ENCODE measurements around the gene GRPEL1.
"Not testable (repeated sequence)": the region's sequence is repeated elsewhere in the genome, so short reads cannot be mapped to it uniquely, and the experiment has no call there.

Gene GRPEL1

DNA sequence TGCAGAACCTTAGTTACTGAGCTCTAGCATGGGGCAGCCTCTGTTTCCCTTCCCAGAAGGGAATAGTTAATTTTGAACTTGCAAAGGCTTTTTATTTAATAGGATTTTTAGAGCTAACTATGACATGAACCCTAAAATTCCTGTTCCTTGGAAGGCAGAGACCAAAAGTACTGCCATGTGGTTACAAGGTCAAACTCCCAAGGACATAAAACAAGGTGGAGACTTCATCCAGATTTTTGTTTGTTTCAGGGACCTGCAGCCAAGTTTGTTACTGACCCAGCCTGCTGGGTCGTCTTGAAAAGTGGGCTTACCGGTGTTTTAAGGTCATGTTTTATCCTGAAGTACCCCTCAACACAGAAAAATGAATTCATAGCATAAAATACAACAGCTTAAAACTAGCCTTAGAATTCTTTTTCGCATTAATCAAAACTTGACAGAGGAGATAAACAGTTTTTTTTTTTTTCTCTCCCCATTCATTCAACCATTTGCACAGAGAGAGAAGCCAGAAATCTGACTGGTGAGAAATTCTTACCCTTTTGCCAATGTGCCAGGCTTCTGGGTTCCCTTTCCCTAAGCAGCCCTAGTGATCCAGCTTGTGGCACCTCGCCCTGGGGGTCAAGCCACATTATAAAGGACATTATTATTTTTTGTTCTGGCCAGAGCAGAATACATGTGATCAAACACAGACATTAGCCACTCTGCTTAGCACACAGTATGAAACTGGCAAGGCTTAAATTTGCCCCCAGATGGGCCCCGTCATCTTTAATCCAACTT lies 21.5 kb upstream of the GRPEL1 start:
- DNase-seq, result no peak

- no peak for DNase-seq
These were observed 19.2 kb upstream of the GRPEL1 start for GRCh38 chr4:7087036-7087435.

- DNase-seq, result no peak
These were observed 18.5 kb upstream of the GRPEL1 start for GRCh38 chr4:7086384-7086783.

GRCh38 chr4:7084564-7084961 lies 16.7 kb upstream of the GRPEL1 start:
- not testable (repeated sequence) for DNase-seq

- no peak for DNase-seq
These were observed 16.0 kb upstream of the GRPEL1 start for GRCh38 chr4:7083597-7084563.

DNA sequence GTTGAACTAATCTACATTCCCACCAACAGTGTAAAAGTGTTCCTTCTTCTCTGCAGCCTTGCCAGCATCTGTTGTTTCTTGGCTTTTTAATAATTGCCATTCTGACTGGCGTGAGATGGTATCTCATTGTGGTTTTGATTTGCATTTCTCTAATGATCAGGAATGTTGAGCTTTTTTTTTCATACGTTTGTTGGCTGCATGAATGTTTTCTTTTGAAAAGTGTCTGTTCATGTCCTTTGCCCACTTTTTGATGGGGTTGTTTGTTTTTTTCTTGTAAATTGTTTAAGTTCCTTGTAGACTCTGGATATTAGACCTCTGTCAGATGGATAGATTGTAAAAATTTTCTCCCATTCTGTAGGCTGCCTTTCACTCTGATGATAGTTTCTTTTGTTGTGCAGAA lies 12.0 kb upstream of the GRPEL1 start:
- DNase-seq, result not testable (repeated sequence)

DNA sequence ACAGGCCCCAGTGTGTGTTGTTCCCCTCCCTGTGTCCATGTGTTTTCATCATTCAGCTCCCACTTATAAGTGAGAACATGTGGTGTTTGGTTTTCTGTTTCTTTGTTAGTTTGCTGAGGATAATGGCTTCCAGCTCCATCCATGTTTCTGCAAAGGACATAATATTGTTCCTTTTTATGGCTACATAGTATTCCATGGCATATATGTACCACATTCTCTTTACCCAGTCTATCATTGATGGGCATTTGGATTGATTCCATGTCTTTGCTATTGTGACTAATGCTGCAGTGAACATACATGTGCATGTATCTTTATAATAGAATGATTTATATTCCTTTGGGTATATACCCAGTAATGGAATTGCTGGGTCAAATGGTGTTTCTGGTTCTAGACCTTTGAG lies 11.6 kb upstream of the GRPEL1 start:
- not testable (repeated sequence) for DNase-seq

DNA sequence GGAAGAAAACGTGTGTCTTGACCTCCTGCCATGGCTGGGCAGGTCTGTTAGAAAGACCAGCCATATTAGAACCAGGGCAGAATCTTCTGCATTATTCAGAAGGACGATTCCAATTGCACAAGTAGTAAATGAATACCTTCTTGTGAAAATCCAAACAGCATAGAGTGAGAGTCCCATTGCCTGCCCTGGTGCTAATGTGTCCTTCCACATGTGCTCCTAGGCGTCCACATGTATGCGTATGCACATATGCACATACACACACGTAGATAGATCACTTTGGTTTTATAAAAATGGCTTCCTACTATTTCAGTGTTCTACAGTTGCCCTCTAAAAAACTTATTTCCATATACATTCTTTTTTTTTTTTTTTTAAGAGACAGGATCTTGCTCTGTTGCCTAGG lies 10.2 kb upstream of the GRPEL1 start:
- DNase-seq, result no peak

- no peak for DNase-seq
These were observed 9.5 kb upstream of the GRPEL1 start for GRCh38 chr4:7077371-7077770.

DNA sequence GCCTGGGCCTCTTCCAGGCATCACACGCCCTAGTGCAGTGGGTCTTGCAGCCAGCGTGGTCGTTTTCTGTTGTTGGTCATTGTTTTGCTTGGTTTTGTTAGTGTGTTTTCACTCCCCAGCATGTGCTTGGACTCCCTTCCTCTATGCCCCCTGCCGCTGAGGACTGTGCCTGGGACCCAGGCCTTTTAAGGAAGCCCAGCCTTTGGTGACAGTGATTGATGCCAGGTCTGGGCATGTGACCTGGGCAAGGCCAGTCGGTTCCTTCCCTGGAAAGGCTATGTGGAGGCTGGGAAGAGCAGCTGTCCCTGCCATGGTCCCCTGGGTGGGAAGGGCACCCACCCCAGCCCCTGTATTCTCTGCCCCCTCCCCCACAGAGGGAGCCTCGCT lies 8.8 kb upstream of the GRPEL1 start:
- DNase-seq, result no peak

DNA sequence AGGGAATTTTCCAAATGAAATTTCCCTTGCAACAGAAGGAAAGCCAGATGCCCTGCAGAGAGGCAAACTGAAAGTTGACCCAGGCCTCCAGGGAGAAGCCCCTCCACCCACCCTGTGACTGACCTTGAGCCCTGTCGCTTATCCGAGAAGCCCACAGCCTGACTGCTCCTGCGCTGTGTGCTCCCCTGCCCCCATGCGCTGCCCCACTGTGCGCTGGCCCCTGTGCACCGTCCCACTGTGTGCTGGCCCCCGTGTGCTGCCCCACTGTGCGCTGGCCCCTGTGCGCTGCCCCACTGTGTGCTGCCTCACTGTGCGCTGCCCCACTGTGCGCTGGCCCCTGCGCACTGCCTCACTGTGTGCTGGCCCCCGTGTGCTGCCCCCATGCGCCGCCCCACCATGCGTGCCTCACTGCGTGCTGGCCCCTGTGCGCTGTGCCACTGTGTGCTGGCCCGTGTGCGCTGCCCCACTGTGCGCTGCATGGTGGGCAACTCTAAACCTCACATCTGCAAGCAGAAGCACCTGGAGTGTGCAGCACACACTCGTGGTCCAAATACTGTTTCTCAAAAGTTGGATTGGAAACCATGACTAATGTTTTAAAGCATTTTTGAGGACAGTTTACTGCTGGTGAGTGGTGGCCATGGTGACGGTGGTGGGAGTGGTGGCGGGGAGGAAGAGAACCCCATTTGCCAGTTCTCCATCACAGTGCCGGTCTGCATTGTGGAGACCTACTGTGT lies 8.3 kb upstream of the GRPEL1 start:
- DNase-seq, result no peak

DNA sequence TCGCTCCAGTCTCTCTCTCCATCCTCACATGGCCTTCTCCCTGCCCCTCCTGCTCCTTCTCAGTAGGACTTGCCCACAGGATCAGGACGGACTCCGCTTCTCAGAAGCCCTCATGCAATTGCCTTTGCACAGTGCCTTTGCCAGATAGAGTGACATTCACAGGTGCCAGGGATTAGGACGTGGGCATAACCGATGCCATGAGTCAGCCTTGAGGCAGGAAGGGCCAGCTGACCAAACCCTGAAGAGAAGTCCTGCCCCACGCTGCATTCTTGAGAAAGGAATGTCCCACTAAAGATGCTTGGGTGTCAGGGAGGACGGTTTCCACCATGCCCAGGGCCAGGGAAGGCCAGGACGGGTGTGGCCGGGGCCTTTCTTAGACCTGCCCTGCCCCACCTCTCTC lies 6.6 kb upstream of the GRPEL1 start:
- no peak for DNase-seq

DNA sequence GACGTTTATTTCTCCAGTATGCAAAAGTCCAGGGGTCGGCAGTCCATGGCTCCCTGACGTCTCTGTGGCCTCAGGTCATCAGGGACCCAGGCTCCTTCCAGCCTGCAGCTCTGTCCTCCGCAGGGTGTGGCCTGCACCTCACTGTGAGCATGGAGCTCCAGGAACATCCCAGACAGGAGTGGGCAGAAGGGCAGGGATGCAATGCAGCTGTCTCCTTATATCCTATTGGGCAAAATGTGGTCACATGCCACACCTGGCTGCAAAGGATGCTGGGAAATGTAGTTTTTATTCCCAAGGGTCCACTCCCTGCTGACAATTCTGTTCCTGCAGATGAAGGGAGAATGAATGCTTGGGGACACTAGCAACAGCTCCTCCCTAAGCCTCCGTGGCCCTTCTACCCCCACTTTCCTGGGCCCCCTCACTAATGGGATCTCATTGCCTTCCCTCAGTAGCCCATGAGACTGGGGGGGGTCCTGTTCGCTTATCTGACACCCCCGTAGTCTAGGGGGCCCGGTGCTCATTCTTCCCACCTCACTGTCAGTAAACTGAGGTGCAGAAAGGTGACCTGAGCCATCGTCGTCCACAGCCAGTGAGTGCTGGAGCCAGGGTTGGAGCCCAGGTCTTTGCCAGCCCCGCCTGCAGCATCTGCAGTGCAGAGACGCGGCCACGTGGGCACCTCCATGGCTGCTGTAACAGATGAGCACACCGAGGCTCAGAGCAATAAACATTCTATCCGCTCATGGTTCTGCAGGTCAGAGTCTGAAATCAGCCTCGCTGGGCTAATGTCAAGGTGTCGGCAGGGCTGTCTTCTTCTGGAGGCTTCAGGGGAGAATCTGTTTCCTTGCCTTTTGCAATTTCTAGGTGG lies 5.9 kb upstream of the GRPEL1 start:
- DNase-seq, result no peak

- no peak for DNase-seq
These were observed 5.2 kb upstream of the GRPEL1 start for GRCh38 chr4:7073059-7073458.

- DNase-seq, result peak; percentile 71 to 81 (median 76)
These were observed 3.1 kb upstream of the GRPEL1 start for GRCh38 chr4:7070729-7071511.

GRCh38 chr4:7068883-7069282 lies 1.0 kb upstream of the GRPEL1 start:
- no peak for DNase-seq

GRCh38 chr4:7068279-7068842 lies 497 bp upstream of the GRPEL1 start:
- no peak for DNase-seq

DNA sequence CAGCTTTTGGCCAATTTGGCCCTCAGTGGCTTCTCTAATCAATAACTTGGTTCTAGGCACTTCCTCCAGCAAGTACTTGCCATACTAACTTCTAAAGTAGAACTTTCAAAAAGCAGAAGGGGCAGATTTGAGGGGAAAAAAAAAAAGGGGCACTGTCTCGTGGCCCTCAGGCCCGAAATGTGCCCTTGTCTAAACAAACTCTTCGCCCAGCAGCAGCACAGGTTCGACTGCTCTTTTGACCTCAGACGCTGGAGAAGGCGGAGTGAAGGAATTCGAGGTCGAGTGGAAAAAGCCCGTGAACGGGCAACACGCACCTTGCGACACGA lies 775 bp downstream of the GRPEL1 start:
- DNase-seq, result no peak

DNA sequence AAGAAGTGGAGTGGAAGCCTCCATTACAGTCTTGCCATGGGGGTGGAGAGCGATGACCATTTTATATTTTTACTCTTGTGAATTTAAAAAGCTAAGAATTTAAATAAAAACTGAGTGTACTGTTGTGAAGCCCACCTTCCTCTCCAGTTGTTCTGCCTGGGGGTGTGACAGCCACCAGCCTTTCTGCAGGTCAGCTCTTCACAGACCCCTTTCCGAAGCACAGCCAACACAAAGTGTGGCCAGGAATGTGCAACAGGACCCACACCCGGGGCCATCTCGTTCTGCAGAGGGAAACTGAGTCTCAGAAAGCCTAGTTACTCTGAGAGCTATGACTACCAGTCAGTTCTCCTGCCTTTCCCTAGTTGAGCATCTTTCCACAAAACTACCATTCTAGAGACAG lies 1.4 kb downstream of the GRPEL1 start:
- no peak for DNase-seq

DNA sequence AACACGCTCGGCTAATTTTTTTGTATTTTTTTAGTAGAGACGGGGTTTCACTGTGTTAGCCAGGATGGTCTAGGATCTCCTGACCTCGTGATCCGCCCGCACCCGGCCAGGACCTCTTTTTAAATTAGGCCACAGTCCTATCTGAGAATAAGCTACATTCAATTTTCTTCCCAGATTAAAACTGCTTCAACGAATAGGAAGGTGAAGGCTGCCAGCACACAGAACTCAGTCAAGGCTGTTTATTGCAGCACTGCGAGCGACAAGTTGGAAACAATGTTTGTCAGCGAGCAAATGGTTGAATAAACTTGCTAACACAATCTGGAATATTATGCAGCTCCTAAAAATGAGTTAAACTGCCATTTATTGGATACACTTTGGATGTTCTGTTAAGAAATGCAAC lies 1.9 kb downstream of the GRPEL1 start:
- DNase-seq, result no peak

DNA sequence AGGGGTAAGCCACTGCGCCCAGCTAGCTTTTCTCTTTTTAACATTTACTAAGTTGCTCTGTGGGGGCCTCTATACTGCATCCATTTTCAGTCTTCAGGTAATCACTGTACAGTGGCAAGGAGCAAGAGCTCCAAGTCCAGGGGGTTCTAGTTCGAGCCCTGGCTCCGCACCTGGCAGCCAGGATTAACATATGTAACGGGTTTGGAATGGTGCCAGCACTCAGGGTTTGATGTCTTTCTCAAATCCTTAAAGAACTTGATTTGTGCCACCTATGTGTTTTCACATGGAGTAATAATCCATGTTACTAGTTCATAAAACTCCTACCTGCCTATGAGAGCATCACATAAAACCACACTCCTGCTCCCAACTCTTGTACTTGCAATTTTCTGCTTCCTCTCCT lies 4.5 kb downstream of the GRPEL1 start:
- no peak for DNase-seq

Data from activated CD4-positive, CD25-positive, alpha-beta regulatory T cell (primary cell).